ENCODE measurements around the gene MAP3K5.

Gene MAP3K5

DNA sequence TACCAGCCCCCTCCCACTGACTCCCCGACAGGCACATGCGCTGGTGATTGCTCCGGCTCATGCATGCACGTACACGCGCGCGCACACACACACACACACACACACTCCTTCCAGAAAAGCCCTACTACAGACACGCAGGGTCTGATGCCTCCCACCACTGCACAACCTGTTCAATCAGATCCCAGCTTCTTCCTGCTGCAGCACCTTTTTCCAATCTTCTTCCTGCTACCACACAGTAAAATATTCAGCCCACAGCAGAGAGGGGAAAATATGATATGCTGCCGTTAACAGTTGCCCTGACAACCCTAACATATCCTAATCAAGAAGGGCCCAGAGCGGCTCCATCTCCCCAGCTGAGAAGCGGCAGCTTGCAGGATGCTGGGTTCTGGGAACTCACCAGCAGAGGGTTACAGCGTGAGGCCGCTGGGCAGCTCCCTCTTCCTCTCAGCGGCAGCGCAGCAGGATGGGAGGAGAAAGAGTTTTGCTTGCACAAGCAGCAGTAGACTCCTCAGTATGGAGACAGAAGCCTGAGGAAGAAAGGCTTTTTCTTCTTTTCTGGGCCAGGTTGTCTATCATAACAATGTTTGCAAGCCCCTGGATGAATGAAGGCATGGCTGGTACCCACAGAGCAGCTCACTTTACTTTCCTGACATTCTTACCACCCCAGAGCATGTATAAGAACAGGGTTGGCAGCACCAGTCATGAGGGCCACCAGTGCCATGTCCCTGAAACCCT is 265.9 kb downstream of the MAP3K5 start:
- DNase-seq: no peak

- DNase-seq: no peak
Observed at GRCh38 chr6:136525586-136526195, 266.6 kb downstream of the MAP3K5 start.

DNA sequence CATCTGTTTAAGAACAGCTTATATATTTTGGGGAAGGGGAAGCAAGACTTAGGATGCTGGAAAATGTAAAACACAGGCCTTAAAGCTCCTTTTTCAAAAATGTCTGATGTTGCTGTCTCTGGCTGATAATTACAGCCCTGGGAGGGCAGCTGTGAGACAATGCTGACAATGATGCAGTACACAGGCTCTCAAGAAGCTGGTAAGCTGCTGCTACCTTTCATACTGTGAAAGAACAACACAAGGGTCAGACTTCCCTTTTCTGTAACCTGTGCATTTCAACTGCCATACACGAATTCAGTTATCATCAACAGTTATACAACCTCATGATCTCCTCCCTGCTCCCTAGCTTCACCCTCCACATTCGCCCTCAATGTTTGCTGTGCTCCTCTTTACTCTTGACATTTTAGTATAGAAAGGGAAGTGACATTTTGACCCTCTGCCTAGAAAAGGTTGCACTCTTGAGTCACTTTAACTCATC is 267.3 kb downstream of the MAP3K5 start:
- no peak for DNase-seq

GRCh38 chr6:136524339-136524935 is 267.8 kb downstream of the MAP3K5 start:
- no peak for DNase-seq

- DNase-seq: no peak
Observed at GRCh38 chr6:136523196-136523595, 269.1 kb downstream of the MAP3K5 start.

DNA sequence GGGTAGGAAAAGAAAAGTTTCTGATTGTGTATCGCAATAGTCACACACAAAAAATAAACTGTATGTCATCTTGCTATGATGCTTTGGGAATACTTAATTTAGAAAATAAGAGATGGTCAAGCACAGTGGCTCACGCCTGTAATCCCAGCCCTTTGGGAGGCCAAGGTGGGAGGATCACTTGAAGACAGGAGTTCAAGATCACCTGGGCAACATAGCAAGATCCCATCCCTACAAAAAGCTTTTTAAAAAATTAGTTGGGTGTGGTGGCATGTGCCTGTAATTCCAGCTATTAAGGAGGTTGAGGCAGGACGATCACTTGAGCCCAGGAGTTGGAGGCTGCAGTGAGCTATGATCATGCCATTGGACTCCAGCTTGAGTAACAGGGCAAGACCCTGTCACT is 269.6 kb downstream of the MAP3K5 start:
- DNase-seq: no peak

- DNase-seq: no peak
Observed at GRCh38 chr6:136521911-136522310, 270.4 kb downstream of the MAP3K5 start.

DNA sequence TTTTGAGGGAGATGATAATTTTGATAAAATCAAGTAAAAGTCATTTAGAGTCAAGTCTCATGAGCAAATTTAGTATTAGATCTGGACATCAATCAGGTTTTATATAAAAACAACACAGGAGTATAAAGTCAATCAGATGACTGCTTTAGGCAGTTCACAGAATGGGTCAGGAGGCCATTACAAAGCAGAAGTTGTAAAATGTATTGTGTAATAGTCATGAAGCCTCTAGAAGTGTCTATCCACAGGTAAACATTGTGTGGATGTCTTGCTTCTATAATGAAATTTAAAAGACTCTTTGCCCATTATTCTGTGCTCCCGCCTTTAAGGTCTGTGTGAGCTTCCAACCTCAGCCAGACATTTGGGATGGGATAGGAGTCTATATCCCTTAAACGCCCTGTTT is 270.9 kb downstream of the MAP3K5 start:
- no peak for DNase-seq

DNA sequence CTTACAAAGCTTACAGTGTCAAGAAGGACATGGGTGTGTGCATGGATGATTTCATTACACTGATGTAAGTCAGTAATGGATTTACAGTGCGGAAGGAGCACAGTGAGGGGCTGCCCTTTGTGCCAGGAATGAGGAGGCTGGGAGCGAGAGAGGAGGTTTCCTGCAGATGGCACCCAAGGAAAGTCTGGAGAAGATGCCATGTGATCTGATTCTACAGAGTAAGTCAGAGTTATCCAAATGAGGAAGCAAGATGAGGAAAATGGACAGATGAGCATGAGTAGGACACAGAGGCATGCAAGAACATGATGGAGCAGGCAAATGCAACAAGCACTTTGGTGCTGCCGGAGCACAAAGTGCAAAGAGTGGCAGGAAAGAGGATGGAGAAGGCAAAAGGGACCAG is 271.8 kb downstream of the MAP3K5 start:
- DNase-seq: no peak

DNA sequence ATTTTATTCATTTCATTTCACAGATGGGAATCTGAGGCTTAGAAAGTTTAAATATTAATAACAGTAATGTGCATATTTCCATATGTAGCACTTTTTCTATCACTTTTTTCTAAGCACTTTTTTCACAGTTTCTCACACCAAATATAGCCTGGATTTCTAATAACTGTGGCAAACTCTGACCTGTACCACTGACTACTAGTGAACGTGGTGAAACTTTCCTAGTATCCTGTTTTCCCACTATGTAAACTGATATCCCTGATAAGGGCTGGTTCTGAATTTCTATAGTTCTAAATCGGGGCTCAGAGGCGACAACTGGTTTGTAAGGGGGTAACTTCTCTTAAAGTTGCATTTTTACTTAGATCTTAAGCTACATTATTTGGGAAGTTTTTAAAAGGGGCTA is 274.7 kb downstream of the MAP3K5 start:
- no peak for DNase-seq

- no peak for DNase-seq
Observed at GRCh38 chr6:136517002-136517401, 275.3 kb downstream of the MAP3K5 start.

DNA sequence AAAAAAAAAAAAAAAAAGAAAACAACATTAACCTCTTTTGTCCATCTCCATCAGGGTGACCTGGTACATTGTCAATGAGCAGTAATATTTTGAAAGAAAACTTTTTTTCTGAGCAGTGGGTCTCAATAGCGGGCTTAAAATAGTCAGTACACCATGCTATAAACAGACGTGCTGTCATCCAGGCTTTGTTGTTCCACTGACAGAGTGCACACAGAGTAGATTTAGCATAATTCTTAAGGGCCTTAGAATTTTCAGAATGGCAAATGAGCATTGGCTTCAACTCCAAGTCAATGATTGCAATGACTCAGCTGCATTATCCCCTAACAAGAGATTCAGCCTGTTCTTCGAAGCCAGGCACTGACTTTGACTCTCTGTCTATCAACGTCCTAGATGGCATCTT is 277.7 kb downstream of the MAP3K5 start:
- no peak for DNase-seq

GRCh38 chr6:136511926-136512325 is 280.4 kb downstream of the MAP3K5 start:
- no peak for DNase-seq

GRCh38 chr6:136511397-136511796 is 280.9 kb downstream of the MAP3K5 start:
- DNase-seq: no peak

DNA sequence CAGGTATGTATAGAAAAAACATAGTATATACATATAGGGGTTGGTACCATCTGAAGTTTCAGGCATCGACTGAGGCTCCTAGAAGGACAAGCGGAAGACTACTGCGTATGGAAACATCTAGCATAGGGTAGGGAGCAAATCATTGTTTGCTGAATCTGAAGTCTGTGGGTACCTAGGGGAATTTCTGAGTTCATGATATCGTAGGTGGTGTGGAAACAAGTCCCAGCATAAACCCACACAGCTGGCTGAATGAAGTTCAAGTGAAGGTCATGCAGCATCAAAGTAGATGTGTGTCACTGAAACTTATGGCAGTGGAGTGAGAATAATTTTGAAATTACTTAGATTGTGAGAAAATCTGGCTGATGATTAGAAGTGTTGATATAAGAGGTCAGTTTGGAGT is 281.5 kb downstream of the MAP3K5 start:
- no peak for DNase-seq

- DNase-seq: no peak
Observed at GRCh38 chr6:136510299-136510698, 282.0 kb downstream of the MAP3K5 start.

GRCh38 chr6:136508725-136509392 is 283.4 kb downstream of the MAP3K5 start:
- DNase-seq: no peak
